ENCODE measurements around the gene FARSB.

FARSB gene

DNA sequence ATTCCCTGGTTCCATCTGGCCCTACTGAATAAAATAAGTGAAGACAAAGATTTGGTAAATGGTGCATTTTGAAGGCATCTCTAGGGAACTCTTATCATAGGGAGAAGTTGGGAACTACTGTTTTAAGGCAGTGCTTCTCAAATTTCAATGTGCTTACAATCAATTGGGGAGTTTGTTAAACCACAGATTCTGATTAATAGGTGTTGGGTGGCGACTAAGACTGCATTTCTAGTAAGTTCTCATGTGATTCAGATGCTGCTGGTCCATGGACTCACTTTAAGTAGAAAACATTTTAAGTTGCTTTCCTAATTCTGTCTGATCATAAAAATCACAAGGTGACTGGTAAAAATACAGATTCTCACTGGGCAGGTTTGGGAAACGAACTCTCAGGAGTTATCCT, 14.6 kb downstream of the FARSB start:
- peaks cover 75% of the 10 kb centered on the region for H3K36me3 ChIP-seq
- no peaks in the 10 kb centered on the region for H3K4me1 ChIP-seq
- H3K4me3 ChIP-seq (ENCODE audit: low read depth, low read length), result no peak overlapping the region
- TF ChIP-seq, protein P1, sequence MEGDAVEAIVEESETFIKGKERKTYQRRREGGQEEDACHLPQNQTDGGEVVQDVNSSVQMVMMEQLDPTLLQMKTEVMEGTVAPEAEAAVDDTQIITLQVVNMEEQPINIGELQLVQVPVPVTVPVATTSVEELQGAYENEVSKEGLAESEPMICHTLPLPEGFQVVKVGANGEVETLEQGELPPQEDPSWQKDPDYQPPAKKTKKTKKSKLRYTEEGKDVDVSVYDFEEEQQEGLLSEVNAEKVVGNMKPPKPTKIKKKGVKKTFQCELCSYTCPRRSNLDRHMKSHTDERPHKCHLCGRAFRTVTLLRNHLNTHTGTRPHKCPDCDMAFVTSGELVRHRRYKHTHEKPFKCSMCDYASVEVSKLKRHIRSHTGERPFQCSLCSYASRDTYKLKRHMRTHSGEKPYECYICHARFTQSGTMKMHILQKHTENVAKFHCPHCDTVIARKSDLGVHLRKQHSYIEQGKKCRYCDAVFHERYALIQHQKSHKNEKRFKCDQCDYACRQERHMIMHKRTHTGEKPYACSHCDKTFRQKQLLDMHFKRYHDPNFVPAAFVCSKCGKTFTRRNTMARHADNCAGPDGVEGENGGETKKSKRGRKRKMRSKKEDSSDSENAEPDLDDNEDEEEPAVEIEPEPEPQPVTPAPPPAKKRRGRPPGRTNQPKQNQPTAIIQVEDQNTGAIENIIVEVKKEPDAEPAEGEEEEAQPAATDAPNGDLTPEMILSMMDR (IDR thresholded peaks at IDR 0.05; ENCODE audit: low read depth, low read length), result no peak
- H3K9me3 ChIP-seq, result no peaks in the 10 kb centered on the region
- H3K27me3 ChIP-seq, result no peaks in the 10 kb centered on the region
- DNase-seq, result no peak

DNA sequence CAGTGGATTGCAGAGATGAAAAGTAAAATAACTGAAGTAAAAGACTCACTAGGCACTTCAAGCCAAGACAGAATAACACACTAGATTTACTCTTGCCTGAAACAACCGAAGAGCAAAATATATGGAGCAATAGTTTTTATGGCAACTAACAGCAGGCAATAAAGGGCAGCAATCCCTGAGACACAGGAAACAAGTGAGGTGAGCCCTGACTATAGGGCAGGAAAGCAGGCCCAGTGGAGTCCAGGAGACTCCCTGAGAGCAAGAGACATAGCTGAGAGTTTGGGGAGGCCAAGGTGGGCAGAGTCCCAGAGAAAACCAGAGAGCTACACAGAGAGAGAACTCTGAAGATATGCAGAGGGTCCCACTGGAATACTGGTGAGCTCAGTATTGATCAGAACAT, 18.8 kb downstream of the FARSB start:
- Histone ChIP-seq H3K9me3 (no peaks in the 10 kb centered on the region), H3K4me3 (ENCODE audit: low read depth, low read length) (no peak overlapping the region), H3K36me3 (peaks cover 84% of the 10 kb centered on the region), H3K27me3 (no peaks in the 10 kb centered on the region), H3K4me1 (no peaks in the 10 kb centered on the region)
- DNase-seq, result no peak
- TF ChIP-seq, protein P1 (IDR thresholded peaks at IDR 0.05; ENCODE audit: low read depth, low read length), result no peak

DNA sequence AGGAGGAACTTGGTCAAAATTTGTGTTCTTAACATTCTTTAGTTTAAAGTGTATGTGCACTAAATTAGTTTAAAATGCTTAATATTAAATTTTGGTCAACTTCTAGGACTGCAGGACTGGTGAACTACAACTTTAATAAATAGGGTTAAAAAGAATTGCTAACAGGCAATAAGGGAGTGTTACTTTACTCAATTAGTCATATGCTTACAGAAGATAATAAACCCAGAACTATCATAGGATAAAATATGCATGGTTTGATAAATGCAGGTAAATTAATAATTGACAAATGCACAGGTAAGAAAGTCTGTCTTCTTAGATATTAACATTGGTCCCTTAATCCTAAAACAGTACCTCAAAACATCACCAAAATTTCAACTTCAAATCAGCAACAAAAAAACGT, 20.6 kb downstream of the FARSB start:
- Histone ChIP-seq H3K4me3 (ENCODE audit: low read depth, low read length) (no peak overlapping the region), H3K36me3 (peaks cover 86% of the 10 kb centered on the region), H3K27me3 (no peaks in the 10 kb centered on the region), H3K4me1 (no peaks in the 10 kb centered on the region), H3K9me3 (no peaks in the 10 kb centered on the region)
- TF ChIP-seq, protein P1 (IDR thresholded peaks at IDR 0.05; ENCODE audit: low read depth, low read length), result no peak
- DNase-seq, result no peak

DNA sequence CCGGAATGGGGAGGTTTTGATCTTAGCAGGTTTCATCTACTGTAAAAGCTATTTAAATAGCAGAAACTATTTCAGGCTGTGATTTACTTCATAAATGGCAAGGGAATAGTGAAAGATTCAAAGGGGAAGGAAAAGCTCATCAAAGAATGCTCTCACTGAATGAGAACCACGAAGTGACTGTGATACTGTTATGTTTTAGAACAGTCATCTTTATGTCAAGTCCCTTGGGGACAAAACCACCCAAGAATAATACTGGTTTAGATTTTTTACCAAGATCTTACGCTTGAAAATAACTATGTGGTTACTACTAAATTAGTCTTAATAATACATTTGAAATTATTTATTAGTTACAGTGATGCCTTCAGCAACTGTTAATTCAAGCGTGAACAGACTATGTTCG, 28.1 kb downstream of the FARSB start:
- Histone ChIP-seq H3K36me3 (peaks cover 85% of the 10 kb centered on the region), H3K27me3 (no peaks in the 10 kb centered on the region), H3K9me3 (no peaks in the 10 kb centered on the region), H3K4me3 (ENCODE audit: low read depth, low read length) (no peak overlapping the region), H3K4me1 (no peaks in the 10 kb centered on the region)
- TF ChIP-seq, protein P1 (IDR thresholded peaks at IDR 0.05; ENCODE audit: low read depth, low read length), result no peak
- DNase-seq, result no peak

DNA sequence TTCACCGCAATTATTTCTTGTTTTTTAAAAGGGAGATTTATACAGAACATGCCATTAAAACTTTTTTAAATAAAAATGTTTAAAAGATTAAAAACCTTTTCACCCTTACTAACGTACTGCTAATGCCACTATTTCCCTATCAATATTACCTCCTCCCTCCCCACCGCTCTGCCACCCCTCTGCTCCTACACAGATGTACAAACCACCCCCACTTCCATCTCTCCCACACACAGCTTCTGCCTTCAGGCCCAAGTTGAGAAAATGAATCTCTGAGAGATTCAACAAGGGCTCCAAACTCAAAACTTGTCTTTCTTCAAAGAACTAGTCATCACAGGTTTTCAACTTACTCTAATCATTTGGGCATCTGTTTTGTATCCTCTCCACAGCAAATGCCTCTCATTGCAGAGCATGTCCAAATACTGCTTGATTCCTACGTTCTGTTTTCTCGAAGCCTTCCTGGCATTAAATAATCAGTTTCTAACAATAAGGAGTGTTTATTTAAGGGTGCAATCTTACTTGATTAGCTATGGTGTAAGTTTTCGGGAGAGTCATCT, 32.1 kb downstream of the FARSB start:
- Histone ChIP-seq H3K9me3 (no peaks in the 10 kb centered on the region), H3K36me3 (peaks cover 80% of the 10 kb centered on the region), H3K4me1 (no peaks in the 10 kb centered on the region), H3K4me3 (ENCODE audit: low read depth, low read length) (no peak overlapping the region), H3K27me3 (no peaks in the 10 kb centered on the region)
- no peak for DNase-seq
- TF ChIP-seq, protein P1 (IDR thresholded peaks at IDR 0.05; ENCODE audit: low read depth, low read length), result no peak

DNA sequence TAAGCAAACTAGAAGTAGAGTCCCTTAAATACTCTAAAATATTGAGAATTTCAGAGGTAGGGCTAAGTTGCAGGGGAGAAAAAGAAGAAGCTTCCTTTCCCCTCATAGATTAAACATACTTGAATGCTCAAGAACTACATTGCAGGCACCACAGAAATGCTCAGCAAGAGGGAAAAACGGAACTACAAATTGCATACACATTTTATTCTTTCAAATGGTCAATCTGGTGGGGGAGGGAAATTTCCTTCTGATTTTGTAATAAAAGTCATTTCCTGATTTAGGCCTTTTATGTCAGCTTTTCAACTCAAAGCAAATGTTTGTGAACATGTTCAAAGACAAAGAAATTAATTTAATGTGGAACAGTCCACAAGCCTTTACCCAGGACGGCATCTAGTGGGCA, 33.0 kb downstream of the FARSB start:
- Histone ChIP-seq H3K36me3 (peaks cover 76% of the 10 kb centered on the region), H3K4me3 (ENCODE audit: low read depth, low read length) (no peak overlapping the region), H3K27me3 (no peaks in the 10 kb centered on the region), H3K9me3 (no peaks in the 10 kb centered on the region), H3K4me1 (no peaks in the 10 kb centered on the region)
- DNase-seq, result no peak
- TF ChIP-seq, protein P1 (IDR thresholded peaks at IDR 0.05; ENCODE audit: low read depth, low read length), result no peak

All from BE2C (cell line).